DOHH2 (cell line): ENCODE data around the gene C2CD5.

ENCODE experiments used
- H3F3A ChIP-seq: fragments of 200-600 bp; sonication (generic), shearing (Covaris generic); 2 replicates; pipeline ENCODE4 v1.6.0; 2016; ENCODE audit warnings: antibody characterized with exemption, mild to moderate bottlenecking; ENCODE audit not compliant: control insufficient read depth, insufficient read depth
- H3K27ac ChIP-seq: fragments of 200-600 bp; sonication (generic); 2 replicates; pipeline ENCODE4 v1.5.1; 2014; ENCODE audit warnings: low read depth, mild to moderate bottlenecking, low read length, moderate library complexity
- H3K27me3 ChIP-seq: fragments of 200-600 bp; sonication (generic); 2 replicates; pipeline ENCODE4 v1.6.1; 2014; ENCODE audit warnings: mild to moderate bottlenecking, low read length, mixed read lengths; ENCODE audit not compliant: control insufficient read depth
- H3K36me3 ChIP-seq: fragments of 200-600 bp; sonication (generic); 2 replicates; pipeline ENCODE4 v1.6.1; 2014; ENCODE audit warnings: mild to moderate bottlenecking, low read length, moderate library complexity, mixed read lengths; ENCODE audit not compliant: control insufficient read depth
- H3K4me1 ChIP-seq: fragments of 200-600 bp; sonication (generic); 2 replicates; pipeline ENCODE4 v1.6.1; 2014; ENCODE audit warnings: mild to moderate bottlenecking, low read length, mixed read lengths; ENCODE audit not compliant: control insufficient read depth
- H3K4me2 ChIP-seq: fragments of 200-600 bp; sonication (generic); 2 replicates; pipeline ENCODE4 v1.6.0; 2014; ENCODE audit warnings: mild to moderate bottlenecking, low read length, moderate library complexity
- H3K4me3 ChIP-seq: fragments of 200-600 bp; sonication (generic); 2 replicates; pipeline ENCODE4 v1.5.1; 2014; ENCODE audit warnings: mild to moderate bottlenecking, low read length, mixed read lengths
- H3K79me2 ChIP-seq: fragments of 200-600 bp; sonication (generic); 2 replicates; pipeline ENCODE4 v1.6.1; 2014; ENCODE audit warnings: mild to moderate bottlenecking, low read length, mixed read lengths; ENCODE audit not compliant: control insufficient read depth
- H3K9me2 ChIP-seq: fragments of 200-600 bp; sonication (generic); replicated peaks from 2 replicates; pipeline ENCODE4 v1.6.1; 2014; ENCODE audit warnings: mild to moderate bottlenecking, low read length, mixed read lengths; ENCODE audit not compliant: control insufficient read depth
- H3K9me3 ChIP-seq: fragments of 200-600 bp; sonication (generic); 2 replicates; pipeline ENCODE4 v1.6.1; 2014; ENCODE audit warnings: antibody characterized with exemption, low read length, mixed read lengths; ENCODE audit not compliant: control insufficient read depth, insufficient read depth
- H4K20me1 ChIP-seq: fragments of 200-600 bp; sonication (generic); 2 replicates; pipeline ENCODE4 v1.6.0; 2014; ENCODE audit warnings: low read depth, mild to moderate bottlenecking, antibody characterized with exemption, low read length, moderate library complexity; ENCODE audit not compliant: control insufficient read depth, insufficient read depth
- EZH2phosphoT487 ChIP-seq: fragments of 200-600 bp; sonication (generic); IDR thresholded peaks from 2 replicates; pipeline ENCODE4 v1.6.1; 2017; ENCODE audit warnings: borderline replicate concordance, mild to moderate bottlenecking, antibody characterized with exemption, low read length, moderate library complexity, mixed read lengths
- TF ChIP-seq, protein P1 (sequence below): fragments of 200-600 bp; sonication (generic); IDR thresholded peaks from one replicate; pipeline ENCODE4 v1.5.1; 2014; ENCODE audit warnings: antibody characterized with exemption, mild to moderate bottlenecking, low read depth, low read length; ENCODE audit not compliant: poor library complexity, severe bottlenecking

The C2CD5 gene

DNA sequence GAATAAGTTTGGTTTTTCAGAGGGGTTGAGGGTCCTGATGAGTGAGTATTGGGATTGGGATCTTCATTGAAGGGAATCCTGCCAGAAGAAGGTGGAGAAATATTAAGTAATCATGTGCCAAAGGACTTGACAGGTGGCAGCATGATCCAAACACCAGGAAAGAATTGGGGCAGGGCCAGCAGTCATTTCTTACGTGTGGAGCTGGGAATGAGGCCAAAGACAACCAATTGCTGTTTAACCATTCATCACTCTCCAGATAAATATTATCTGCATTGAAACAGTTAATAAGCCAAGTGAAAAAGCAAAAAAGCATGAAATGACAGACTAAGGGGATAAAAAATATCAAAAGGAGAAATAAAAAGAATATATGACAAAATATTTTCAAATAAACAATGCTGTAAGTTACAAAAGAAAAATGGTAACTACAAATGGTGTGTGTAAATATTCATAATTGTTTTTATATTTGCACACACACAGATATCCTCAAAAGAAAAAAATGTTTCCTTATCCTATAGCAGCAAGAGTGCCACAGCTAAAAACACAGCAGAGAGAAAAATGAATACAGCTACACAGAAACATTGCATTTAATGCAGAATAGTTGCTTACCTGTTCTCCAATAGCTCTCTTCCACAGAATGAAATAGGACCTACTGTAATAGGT, 26.2 kb downstream of the C2CD5 start:
- no peaks in the 10 kb centered on the region for H3K9me2 ChIP-seq
- no peaks in the 10 kb centered on the region for H3K79me2 ChIP-seq
- H3K4me1 ChIP-seq, result no peaks in the 10 kb centered on the region
- no peak overlapping the region for H3K4me2 ChIP-seq
- peaks cover 26% of the 10 kb centered on the region for H3K36me3 ChIP-seq
- H4K20me1 ChIP-seq, result no peaks in the 10 kb centered on the region
- H3F3A ChIP-seq, result no peaks in the 10 kb centered on the region
- H3K4me3 ChIP-seq, result no peak overlapping the region
- TF ChIP-seq EZH2phosphoT487, result no peak
- TF ChIP-seq, protein P1, sequence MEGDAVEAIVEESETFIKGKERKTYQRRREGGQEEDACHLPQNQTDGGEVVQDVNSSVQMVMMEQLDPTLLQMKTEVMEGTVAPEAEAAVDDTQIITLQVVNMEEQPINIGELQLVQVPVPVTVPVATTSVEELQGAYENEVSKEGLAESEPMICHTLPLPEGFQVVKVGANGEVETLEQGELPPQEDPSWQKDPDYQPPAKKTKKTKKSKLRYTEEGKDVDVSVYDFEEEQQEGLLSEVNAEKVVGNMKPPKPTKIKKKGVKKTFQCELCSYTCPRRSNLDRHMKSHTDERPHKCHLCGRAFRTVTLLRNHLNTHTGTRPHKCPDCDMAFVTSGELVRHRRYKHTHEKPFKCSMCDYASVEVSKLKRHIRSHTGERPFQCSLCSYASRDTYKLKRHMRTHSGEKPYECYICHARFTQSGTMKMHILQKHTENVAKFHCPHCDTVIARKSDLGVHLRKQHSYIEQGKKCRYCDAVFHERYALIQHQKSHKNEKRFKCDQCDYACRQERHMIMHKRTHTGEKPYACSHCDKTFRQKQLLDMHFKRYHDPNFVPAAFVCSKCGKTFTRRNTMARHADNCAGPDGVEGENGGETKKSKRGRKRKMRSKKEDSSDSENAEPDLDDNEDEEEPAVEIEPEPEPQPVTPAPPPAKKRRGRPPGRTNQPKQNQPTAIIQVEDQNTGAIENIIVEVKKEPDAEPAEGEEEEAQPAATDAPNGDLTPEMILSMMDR, result no peak
- H3K27ac ChIP-seq, result no peak overlapping the region
- H3K9me3 ChIP-seq, result no peaks in the 10 kb centered on the region
- H3K27me3 ChIP-seq, result no peaks in the 10 kb centered on the region

DNA sequence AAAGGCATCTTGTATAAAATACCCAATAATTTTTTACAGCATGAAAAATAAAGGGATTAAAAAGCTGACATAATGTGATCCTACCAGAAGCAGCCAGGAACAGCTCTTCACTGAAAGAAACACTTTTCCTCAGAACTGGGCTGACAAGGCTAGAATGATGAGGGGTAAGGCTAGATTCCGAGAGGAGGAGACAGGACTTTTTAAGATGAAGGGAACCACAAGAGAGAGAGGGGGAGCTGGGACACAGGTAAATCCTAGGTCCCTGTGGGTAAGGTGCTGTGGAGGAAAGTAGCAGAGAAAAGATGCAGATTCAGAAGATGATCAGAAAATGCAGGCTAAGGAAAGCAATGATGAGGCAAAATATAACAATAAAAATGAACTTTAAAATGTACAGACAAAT, 29.5 kb downstream of the C2CD5 start:
- H3K79me2 ChIP-seq, result no peaks in the 10 kb centered on the region
- no peaks in the 10 kb centered on the region for H4K20me1 ChIP-seq
- no peaks in the 10 kb centered on the region for H3K9me3 ChIP-seq
- TF ChIP-seq, protein P1, result no peak
- TF ChIP-seq EZH2phosphoT487, result no peak
- H3K9me2 ChIP-seq, result no peaks in the 10 kb centered on the region
- H3K4me2 ChIP-seq, result no peak overlapping the region
- no peak overlapping the region for H3K4me3 ChIP-seq
- no peaks in the 10 kb centered on the region for H3F3A ChIP-seq
- H3K4me1 ChIP-seq, result no peaks in the 10 kb centered on the region
- H3K27me3 ChIP-seq, result no peaks in the 10 kb centered on the region
- no peak overlapping the region for H3K27ac ChIP-seq
- H3K36me3 ChIP-seq, result peaks cover 17% of the 10 kb centered on the region

DNA sequence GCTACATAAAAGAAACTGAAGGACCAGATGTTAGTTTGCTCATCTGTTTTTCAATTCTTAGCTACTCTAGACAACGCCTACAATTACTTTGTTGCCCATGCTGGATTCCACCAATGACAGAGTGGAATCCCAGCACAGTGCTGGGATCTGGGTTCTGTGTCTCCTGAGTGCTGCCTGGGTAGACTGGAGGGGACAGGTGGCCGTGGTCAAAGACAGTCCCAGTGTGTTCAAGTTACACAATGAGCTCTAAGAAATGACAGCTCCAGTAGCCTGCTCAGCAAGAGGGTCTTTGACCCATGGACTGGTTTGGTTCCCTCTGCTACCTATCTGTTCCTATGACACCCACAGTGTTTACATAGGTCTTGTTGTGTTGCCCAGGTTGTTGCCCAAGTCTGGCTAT, 38.5 kb downstream of the C2CD5 start:
- H3F3A ChIP-seq, result no peaks in the 10 kb centered on the region
- no peaks in the 10 kb centered on the region for H3K79me2 ChIP-seq
- H3K27ac ChIP-seq, result no peak overlapping the region
- no peaks in the 10 kb centered on the region for H3K27me3 ChIP-seq
- H3K4me1 ChIP-seq, result no peaks in the 10 kb centered on the region
- no peak for TF ChIP-seq EZH2phosphoT487
- TF ChIP-seq, protein P1, result no peak
- H3K36me3 ChIP-seq, result peaks cover 8% of the 10 kb centered on the region; the same call in 1 of the 2 replicates
- H3K4me3 ChIP-seq, result no peak overlapping the region
- no peaks in the 10 kb centered on the region for H3K9me2 ChIP-seq
- H3K4me2 ChIP-seq, result no peak overlapping the region
- H3K9me3 ChIP-seq, result no peaks in the 10 kb centered on the region
- H4K20me1 ChIP-seq, result no peaks in the 10 kb centered on the region
